AG09319 (cell line): ENCODE results near the gene PISD.
"Not testable (repeated sequence)": the region's sequence is repeated elsewhere in the genome, so short reads cannot be mapped to it uniquely, and the experiment has no call there.

ENCODE experiments used
- DNase-seq: peaks from one replicate; pipeline ENCODE4 v3.0.0-alpha.2; 2010; ENCODE audit warnings: low read depth; ENCODE audit errors: extremely low read depth
- TF ChIP-seq, protein P1 (sequence below): IDR thresholded peaks from 2 replicates; pipeline ENCODE4 v1.5.1; 2011; ENCODE audit warnings: low read depth, mild to moderate bottlenecking, inconsistent platforms, low read length, moderate library complexity

PISD gene

DNA sequence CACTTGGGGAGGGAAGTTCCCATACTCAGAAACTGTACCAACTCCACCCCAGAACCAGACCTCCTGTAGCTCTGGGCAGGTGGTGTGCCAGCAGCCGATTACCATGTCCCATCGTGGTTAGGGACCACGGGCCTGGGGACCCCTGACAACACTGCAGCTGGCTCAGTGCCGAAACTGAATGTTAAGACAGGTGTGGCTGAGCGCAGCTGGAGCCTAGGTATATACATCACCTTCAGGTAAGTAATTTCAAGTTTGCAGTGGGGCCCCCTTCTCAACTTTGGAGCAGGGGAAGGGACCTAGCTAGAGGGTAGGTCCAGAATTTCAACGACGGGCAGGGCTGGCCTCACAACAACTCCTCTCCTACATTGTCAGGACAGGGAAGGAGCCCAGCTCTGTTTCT, 20.7 kb upstream of the PISD start:
- DNase-seq, result no peak
- TF ChIP-seq, protein P1, sequence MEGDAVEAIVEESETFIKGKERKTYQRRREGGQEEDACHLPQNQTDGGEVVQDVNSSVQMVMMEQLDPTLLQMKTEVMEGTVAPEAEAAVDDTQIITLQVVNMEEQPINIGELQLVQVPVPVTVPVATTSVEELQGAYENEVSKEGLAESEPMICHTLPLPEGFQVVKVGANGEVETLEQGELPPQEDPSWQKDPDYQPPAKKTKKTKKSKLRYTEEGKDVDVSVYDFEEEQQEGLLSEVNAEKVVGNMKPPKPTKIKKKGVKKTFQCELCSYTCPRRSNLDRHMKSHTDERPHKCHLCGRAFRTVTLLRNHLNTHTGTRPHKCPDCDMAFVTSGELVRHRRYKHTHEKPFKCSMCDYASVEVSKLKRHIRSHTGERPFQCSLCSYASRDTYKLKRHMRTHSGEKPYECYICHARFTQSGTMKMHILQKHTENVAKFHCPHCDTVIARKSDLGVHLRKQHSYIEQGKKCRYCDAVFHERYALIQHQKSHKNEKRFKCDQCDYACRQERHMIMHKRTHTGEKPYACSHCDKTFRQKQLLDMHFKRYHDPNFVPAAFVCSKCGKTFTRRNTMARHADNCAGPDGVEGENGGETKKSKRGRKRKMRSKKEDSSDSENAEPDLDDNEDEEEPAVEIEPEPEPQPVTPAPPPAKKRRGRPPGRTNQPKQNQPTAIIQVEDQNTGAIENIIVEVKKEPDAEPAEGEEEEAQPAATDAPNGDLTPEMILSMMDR, result no peak

- peak; percentile 40 for DNase-seq
- TF ChIP-seq, protein P1, result no peak
Observed at GRCh38 chr22:31681349-31682345, 19.6 kb upstream of the PISD start.

GRCh38 chr22:31680861-31681341, 18.9 kb upstream of the PISD start:
- DNase-seq, result peak; percentile 36
- TF ChIP-seq, protein P1, result no peak

DNA sequence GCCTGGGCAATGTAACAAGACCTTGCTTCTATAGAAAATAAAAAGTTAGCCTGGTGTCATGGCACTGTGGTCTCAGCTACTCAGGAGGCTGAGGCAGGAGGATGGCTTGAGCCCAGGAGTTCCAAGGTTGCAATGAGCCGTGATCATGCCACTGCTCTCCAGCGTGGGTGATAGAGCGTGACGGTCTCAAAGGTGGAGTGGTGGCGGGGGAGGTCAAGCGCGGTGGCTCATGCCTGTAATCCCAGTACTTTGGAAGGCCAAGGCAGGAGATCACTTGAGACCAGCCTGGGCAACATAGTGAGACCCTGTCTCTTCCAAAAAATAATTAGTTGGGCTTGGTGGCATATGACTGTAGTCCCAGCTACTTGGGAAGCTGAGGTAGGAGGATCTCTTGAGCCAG, 16.7 kb upstream of the PISD start:
- no peak for DNase-seq

DNA sequence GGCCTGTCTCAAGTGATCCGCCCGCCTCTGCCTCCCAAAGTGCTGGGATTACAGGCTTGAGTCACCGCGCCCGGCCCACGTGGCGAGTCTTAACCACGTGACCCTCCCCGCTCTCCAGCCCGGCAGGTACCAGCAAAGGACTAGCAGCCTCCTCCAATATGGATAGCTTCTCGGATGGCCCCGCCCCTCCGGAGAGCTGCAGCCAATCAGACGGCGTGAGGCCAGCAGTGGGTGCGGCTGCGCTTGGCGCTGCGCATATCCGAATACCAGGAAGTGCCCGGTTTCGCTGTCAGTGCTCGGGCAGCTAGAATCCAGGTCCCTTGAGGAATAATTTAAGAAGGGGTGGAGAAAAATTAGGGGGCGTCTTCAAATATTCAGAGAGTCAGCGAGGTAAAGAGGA, 14.7 kb upstream of the PISD start:
- TF ChIP-seq, protein P1, result no peak
- DNase-seq, result peak; percentile 54

More for the DNA sequence above, 16.7 kb upstream of the PISD start:
- TF ChIP-seq, protein P1, result no peak

DNA sequence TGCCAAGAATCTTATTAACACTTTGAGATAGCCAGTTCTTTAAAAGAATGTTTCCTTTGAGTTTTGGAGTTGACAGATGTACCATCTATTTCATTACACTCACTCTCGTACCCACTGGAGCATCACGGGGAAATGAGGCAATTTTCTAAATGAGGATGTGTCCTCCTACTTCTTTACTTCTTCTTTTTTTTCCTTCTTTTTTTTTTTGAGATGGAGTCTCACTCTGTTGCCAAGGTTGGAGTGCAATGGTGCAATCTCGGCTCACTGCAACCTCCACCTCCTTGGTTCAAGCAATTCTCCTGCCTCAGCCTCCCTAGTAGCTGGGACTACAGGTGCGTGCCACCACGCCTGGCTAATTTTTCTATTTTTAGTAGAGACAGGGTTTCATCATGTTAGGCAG, 12.2 kb upstream of the PISD start:
- DNase-seq, result not testable (repeated sequence)

DNA sequence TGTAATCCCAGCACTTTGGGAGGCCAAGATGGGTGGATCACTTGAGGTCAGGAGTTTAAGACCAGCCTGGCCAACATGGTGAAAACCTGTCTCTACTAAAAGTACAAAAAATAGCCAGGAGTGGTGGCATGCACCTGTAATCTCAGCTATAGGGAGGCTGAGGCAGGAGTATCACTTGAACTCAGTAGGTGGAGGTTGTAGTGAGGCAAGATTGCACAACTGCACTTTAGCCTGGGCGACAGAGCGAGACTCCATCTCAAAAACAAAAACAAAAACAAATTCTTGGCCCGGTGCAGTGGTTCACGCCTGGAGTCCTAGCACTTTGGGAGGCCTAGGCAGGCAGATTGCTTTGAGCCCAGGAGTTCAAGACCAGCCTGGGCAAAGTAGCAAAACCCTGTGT, 6.8 kb upstream of the PISD start:
- not testable (repeated sequence) for DNase-seq

DNA sequence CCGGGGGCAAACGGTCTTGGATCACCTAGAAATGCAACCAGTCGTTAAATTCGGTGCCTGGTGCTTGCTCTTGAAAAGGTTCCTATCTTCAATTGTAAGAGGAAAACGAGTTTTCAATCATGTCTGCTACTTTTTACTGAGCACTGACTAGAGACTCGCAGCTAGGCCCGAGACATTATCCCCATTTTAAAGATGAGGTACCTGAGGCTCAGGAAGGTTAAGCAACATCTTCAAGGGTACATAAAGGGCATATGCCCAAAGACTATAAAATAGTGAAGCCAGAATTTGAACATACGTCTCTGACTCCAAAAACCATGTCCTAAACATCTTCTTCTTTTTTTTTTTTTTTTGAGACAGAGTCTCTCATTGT, 638 bp upstream of the PISD start:
- DNase-seq, result no peak
- TF ChIP-seq, protein P1, result no peak

DNA sequence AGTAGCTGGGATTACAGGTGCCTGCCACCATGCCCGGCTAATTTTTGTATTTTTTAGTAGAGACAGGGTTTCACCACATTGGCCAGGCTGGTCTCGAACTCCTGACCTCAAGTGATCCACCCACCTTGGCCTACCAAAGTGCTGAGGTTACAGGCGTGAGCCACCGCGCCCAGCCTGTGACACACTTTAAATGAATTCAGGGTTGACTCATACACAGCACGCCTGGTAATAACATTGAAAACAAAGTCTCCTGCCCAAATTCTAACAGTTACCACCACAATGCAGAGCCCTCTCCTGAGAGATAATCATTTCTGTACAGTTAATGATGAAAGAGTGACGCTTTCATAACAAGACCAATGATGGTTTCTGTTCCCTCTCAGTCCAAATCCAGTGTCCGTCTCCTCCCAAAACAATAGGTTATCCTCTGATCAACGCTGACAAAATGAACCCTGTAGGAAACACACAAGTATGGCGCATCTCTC, 1.1 kb downstream of the PISD start:
- not testable (repeated sequence) for DNase-seq
